Middle frontal gyrus (tissue), 1 donor: ENCODE data around the gene NOP9.
A peak's percentile ranks its signal among the peaks of the same experiment; 100 is the strongest.

Source experiments
- DNase-seq: peaks from one replicate; pipeline ENCODE4 v3.0.0-alpha.2; 2015; ENCODE audit warnings: low spot score; ENCODE audit errors: extremely low spot score

The NOP9 gene

DNA sequence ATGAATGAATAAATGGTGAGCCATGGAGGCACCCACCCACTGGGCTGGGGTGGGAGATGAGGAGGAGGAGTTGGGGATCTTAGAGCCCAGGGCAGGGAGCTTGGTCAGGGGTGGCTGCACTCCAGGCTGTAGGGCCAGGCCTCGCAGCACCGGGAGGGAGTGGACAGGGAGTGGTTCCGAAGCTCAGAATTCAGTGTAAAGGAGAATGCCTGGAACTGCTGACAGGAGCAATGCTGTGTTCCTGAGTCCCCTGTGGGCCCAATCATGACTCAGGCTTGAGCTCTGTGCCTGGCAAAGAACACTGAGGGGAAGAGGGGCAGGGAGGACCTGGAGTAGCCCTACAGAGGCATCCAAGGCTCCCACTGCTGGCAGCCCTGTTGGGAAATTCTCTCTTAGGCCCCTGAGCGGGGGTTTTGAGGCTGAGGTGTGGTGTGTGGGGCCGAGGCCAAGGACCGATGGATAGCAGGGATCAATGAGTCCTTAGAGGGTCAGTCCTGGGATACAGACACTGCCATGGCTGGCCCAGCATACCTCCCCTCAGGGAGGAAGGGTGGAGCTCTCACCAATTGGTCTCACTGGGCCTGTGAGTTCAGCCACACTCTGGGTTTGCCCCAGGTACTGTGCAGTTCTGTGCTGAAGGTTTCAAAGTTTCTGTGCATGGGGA lies 18.7 kb upstream of the NOP9 start:
- DNase-seq, result no peak

GRCh38 chr14:24281636-24282035 lies 18.0 kb upstream of the NOP9 start:
- no peak for DNase-seq

- no peak for DNase-seq
Observed at GRCh38 chr14:24282736-24283135, 16.9 kb upstream of the NOP9 start.

DNA sequence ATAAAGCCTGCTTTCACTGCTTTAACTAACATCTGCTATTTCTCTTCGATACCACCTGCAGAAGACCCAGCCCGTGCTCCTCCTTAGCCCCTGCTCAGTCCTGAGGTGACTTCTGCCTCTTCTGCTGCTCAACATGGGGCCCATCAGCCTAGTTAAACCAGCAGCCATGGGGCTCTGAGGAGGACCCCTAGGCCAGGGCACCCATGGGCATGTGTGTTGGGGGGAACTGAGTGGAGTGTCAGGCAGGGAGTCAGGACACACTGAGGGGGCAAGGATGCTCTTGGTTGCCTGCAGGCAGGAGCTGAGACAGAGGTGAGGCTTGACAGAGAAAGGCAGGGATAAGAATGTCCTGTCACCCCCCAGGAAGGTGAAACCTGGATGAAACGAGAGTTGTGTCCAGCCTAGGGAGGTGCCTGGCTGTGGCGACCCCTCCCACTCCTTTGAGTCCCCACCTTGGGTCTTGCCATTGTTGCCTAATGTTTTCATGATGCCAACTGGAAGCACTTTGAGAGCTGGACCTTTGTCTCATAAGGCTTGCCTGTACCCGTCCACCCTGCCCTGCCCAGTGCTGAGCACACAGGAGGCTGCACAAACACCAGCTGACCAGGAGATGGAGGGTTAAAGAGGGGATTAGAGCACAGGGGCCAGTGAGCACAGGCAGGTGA lies 15.7 kb upstream of the NOP9 start:
- no peak for DNase-seq

GRCh38 chr14:24284501-24285035 lies 15.1 kb upstream of the NOP9 start:
- no peak for DNase-seq

- DNase-seq, result no peak
Observed at GRCh38 chr14:24285351-24285750, 14.3 kb upstream of the NOP9 start.

- DNase-seq, result no peak
Observed at GRCh38 chr14:24286996-24287395, 12.7 kb upstream of the NOP9 start.

DNA sequence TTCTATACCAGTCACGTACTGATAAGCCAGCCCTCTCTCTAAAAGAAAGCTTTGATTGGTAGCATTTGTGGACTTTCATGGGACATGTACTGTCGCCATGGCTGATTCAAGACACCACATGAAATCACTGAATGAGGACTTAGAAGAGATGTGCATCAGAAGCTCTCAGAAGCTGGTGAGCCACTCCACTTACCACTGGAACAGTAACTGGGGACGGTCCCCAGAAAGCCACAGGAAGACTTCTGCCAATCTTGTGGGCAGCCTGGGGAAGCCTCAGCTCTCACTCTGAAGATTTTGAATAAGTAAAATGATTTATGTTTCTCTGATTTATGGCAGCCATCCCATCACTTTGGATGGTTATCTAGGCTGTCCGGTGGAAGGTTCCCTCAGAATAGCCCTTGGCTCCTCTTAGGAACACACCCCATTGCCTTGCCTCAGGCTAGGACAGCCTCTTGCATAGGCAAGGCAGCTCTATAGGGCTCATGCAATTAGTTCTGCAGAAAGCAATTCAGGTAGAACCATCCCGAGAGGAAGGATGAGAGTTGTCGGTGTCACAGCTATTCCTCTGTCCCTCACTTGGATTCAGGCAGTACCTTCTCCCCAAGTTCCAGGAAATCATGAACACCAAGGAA lies 9.9 kb upstream of the NOP9 start:
- DNase-seq, result no peak

- DNase-seq, result no peak
Observed at GRCh38 chr14:24290746-24291145, 8.9 kb upstream of the NOP9 start.

- DNase-seq, result no peak
Observed at GRCh38 chr14:24291446-24292117, 8.1 kb upstream of the NOP9 start.

DNA sequence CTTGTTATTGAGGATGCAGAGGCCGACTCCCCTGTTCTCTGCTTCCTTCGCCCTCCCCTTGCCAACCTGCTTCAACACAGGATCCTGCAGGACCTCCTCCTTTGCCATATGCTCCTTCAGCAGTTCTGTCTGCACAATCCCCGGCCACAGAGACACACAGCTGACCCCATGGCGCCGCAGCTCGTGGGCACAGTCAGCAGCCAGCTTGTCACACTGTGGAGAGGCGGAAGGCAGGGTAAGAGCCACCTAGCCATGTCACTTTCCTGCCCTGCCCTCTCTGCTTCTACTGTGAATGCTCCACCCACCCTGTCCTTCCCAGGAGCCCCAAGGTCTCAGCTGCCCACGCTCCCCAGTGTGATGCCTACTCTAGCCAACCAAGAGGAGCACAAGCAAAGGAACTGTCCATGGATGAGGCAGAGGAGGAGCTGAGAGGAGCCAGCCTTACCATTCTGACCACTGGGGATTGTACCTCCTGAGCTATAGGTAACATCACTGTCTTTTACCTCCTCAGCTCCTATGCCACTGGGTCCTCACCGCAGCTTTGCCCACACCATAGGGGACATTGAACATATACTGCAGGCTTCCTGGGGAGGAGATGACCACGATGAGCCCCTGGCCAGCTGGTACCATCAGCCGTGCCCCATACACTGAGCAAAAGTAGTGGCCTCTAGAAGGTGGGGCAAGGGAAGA lies 7.4 kb upstream of the NOP9 start:
- DNase-seq, result no peak

- no peak for DNase-seq
Observed at GRCh38 chr14:24293525-24293924, 6.1 kb upstream of the NOP9 start.

DNA sequence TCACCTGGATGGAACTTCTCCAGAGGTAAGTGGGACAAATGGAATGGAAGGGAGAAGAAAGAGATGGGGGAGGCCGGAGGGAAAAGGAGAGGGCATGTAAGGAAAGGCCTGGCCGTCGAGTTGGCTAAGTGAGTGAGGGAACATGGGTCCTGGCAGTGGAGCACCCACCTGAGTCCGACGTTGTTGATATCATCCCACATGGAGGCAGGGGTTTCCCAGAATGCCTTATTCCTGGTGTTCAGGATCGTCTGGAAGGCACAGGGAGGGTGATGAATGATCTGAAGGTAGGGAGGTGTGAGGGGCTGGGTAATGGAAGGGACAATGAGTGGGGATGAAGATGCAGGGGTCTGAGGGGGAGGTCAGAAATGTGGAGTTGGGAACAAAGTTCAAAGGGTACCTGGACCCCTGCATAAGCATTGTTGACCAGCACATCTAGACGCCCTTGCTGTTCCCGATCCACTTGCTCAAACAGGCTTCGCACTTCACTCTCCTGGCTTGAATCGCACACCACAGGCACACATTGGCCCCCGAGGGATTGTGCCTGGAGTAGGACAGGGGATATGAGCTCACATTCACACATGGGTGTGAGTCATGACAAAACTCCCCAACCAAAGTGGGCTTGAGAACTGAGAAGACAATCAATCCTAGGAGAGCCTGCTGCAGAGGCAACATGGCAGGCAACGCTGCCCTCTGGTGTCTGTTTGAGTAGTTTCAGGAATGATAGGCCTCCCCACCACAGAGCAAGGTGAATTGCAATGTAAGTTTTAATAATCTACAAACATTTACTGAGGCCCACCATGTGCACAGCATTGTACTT lies 3.1 kb upstream of the NOP9 start:
- peak; percentile 43 for DNase-seq

GRCh38 chr14:24297190-24297964 lies 2.3 kb upstream of the NOP9 start:
- DNase-seq, result no peak

GRCh38 chr14:24298892-24299254 lies 777 bp upstream of the NOP9 start:
- DNase-seq, result no peak

DNA sequence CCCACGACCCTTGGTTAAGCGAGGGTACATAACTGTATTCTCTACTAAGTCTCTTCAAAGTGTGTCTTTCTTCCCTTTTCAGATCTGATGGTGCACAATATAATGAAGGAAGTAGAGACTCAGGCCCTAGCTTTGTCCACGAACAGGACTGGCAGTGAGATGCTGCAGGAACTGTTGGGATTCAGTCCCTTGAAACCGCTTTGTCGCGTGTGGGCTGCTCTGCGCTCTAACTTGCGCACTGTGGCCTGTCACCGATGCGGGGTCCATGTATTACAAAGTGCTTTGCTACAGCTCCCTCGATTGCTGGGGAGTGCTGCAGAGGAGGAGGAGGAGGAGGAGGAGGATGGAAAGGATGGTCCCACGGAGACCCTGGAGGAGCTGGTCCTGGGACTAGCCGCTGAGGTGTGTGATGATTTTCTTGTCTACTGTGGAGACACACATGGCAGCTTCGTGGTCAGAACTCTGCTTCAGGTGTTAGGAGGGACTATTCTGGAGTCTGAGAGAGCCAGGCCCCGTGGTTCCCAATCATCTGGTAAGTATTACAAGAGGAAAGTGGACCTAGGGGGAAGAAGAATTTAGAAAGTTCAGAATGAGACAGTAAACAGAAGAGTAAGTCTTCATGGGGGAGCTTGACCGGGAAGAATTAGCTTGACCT lies 803 bp downstream of the NOP9 start:
- DNase-seq, result no peak

GRCh38 chr14:24304019-24304387 lies 4.4 kb downstream of the NOP9 start:
- DNase-seq, result no peak

- no peak for DNase-seq
Observed at GRCh38 chr14:24307156-24307574, 7.5 kb downstream of the NOP9 start.

- DNase-seq, result no peak
Observed at GRCh38 chr14:24307575-24308341, 8.1 kb downstream of the NOP9 start, which contains the start of gene CIDEB. Gene CIDEB, minus strand, starts transcription at chr14:24307977. Its CDS starts 119 bp downstream, at chr14:24307858.
